ENCODE results near the gene TRMT2B.
A peak's percentile ranks its signal among the peaks of the same experiment; 100 is the strongest.
"Not testable (repeated sequence)": the region's sequence is repeated elsewhere in the genome, so short reads cannot be mapped to it uniquely, and the experiment has no call there.

TRMT2B gene

GRCh38 chrX:101051549-101052302, at the start of gene TRMT2B:
Gene TRMT2B, minus strand, starts transcription at chrX:101052111. Its CDS starts 9,822 bp downstream, at chrX:101042289.
- DNase-seq = peak; percentile 87

GRCh38 chrX:101097546-101098453, 45.9 kb upstream of the TRMT2B start, which contains the start of gene CENPI:
Gene CENPI, plus strand, starts transcription at chrX:101098204. Its CDS starts 2,867 bp downstream, at chrX:101101071.
- DNase-seq = peak; percentile 96

- no peak for DNase-seq
These were observed 39.9 kb upstream of the TRMT2B start for GRCh38 chrX:101091817-101092216.

- DNase-seq = no peak
These were observed 29.3 kb upstream of the TRMT2B start for GRCh38 chrX:101081231-101081630.

- DNase-seq = no peak
These were observed 28.6 kb upstream of the TRMT2B start for GRCh38 chrX:101080326-101081124.

- DNase-seq = no peak
These were observed 27.9 kb upstream of the TRMT2B start for GRCh38 chrX:101079736-101080270.

GRCh38 chrX:101078716-101079598, 27.0 kb upstream of the TRMT2B start, which contains the start of gene TMEM35A:
Gene TMEM35A, plus strand, starts transcription at chrX:101078879. Its CDS starts 124 bp downstream, at chrX:101079003.
- DNase-seq = peak; percentile 61

GRCh38 chrX:101071582-101071981, 19.7 kb upstream of the TRMT2B start:
- DNase-seq = no peak

GRCh38 chrX:101062176-101062575, 10.3 kb upstream of the TRMT2B start:
- DNase-seq = no peak

GRCh38 chrX:101057093-101057714, 5.3 kb upstream of the TRMT2B start:
- DNase-seq = no peak

- not testable (repeated sequence) for DNase-seq
These were observed 4.6 kb upstream of the TRMT2B start for GRCh38 chrX:101056551-101056950.

- peak; percentile 29 for DNase-seq
These were observed 760 bp downstream of the TRMT2B start for GRCh38 chrX:101051153-101051548.

GRCh38 chrX:101040197-101040596, 11.7 kb downstream of the TRMT2B start:
- DNase-seq = no peak

- DNase-seq = no peak
These were observed 14.7 kb downstream of the TRMT2B start for GRCh38 chrX:101037231-101037630.

GRCh38 chrX:101029665-101030064, 22.2 kb downstream of the TRMT2B start:
- no peak for DNase-seq

- DNase-seq = no peak
These were observed 23.3 kb downstream of the TRMT2B start for GRCh38 chrX:101028562-101028961.

GRCh38 chrX:101025126-101025525, 26.8 kb downstream of the TRMT2B start:
- DNase-seq = no peak

- no peak for DNase-seq
These were observed 29.9 kb downstream of the TRMT2B start for GRCh38 chrX:101022020-101022419.

- DNase-seq = not testable (repeated sequence)
These were observed 39.9 kb downstream of the TRMT2B start for GRCh38 chrX:101012031-101012430.

GRCh38 chrX:101009090-101009489, 42.8 kb downstream of the TRMT2B start:
- DNase-seq = no peak

GRCh38 chrX:100999451-100999850, 52.5 kb downstream of the TRMT2B start:
- no peak for DNase-seq
